Endodermal cell (in vitro differentiated cells): ENCODE data around the gene IMMP2L. TPM values are rescaled to one million over a fixed set of nuclear protein-coding genes. Genes with fewer than 3 reads are reported as not detected.

Experiments
- DNase-seq: peaks from one replicate; pipeline ENCODE4 v3.0.0-alpha.2; 2017
- H3K27ac ChIP-seq: 2 replicates; pipeline ENCODE4 v1.5.1; 2013; ENCODE audit warnings: mild to moderate bottlenecking, low read depth, low read length, moderate library complexity
- H3K27me3 ChIP-seq: 2 replicates; pipeline ENCODE4 v1.6.1; 2013; ENCODE audit warnings: mild to moderate bottlenecking, low read length, moderate library complexity; ENCODE audit not compliant: insufficient read depth, control insufficient read depth, poor library complexity, severe bottlenecking
- H3K36me3 ChIP-seq: 2 replicates; pipeline ENCODE4 v1.7.0; 2013; ENCODE audit warnings: mild to moderate bottlenecking, low read length, moderate library complexity; ENCODE audit not compliant: control insufficient read depth, insufficient read depth
- H3K4me1 ChIP-seq: one replicate; pipeline ENCODE4 v1.7.0; 2013; ENCODE audit warnings: low read length; ENCODE audit not compliant: control insufficient read depth, insufficient read depth
- H3K4me3 ChIP-seq: 2 replicates; pipeline ENCODE4 v1.5.1; 2013; ENCODE audit warnings: mild to moderate bottlenecking, low read length, moderate library complexity
- H3K9ac ChIP-seq: 2 replicates; pipeline ENCODE4 v1.6.1; 2013; ENCODE audit warnings: mild to moderate bottlenecking, low read length, moderate library complexity; ENCODE audit not compliant: poor library complexity, severe bottlenecking; ENCODE audit errors: extremely low read depth
- H3K9me3 ChIP-seq: 2 replicates; pipeline ENCODE4 v1.6.1; 2013; ENCODE audit warnings: mild to moderate bottlenecking, low read length, moderate library complexity; ENCODE audit not compliant: control insufficient read depth
- H3K27ac Mint-ChIP-seq: 2 replicates; pipeline ENCODE4 v1.8.0; 2020; ENCODE audit warnings: mixed read lengths
- H3K27me3 Mint-ChIP-seq: 2 replicates; pipeline ENCODE4 v1.8.0; 2021; ENCODE audit warnings: mild to moderate bottlenecking, mixed read lengths; ENCODE audit not compliant: insufficient read depth
- H3K36me3 Mint-ChIP-seq: 2 replicates; pipeline ENCODE4 v1.8.0; 2020; ENCODE audit warnings: low read depth, mixed read lengths
- H3K4me1 Mint-ChIP-seq: 2 replicates; pipeline ENCODE4 v1.8.0; 2020; ENCODE audit warnings: mixed read lengths
- H3K4me3 Mint-ChIP-seq: 2 replicates; pipeline ENCODE4 v1.8.0; 2020; ENCODE audit warnings: mild to moderate bottlenecking, moderate library complexity, mixed read lengths
- H3K9me3 Mint-ChIP-seq: 2 replicates; pipeline ENCODE4 v1.8.0; 2020; ENCODE audit warnings: mild to moderate bottlenecking, mixed read lengths
- CTCF ChIP-seq: fragments of 200-600 bp; sonication (generic); conservative IDR thresholded peaks from 2 replicates; pipeline ENCODE4 v1.5.0; 2021; ENCODE audit warnings: antibody characterized with exemption, mild to moderate bottlenecking
- WGBS, 2 experiments: methylation state at CpG; one replicate each; pipeline versions ENCODE4 v1.1.5 to v1.1.7; 2013; ENCODE audit warnings: missing lambda C conversion rate in 2 of 2, mixed read lengths in 1 of 2; ENCODE audit not compliant: insufficient coverage in 1 of 2, insufficient read length in 1 of 2; 5-methylcytosine and 5-hydroxymethylcytosine counted together
- total RNA-seq, 2 donors: library from RNA; stranded (reverse); fragmentation: NEBNext Ultra II Directional in 1 of 2; extraction: Animal tissue kit (Norgen Biotek cat#: 25700) in 1 of 2; gene quantifications; 2 replicates in 1 of 2; 3 replicates in 1 of 2; pipeline ENCODE4 v1.2.1, GENCODE V29; 2021

Gene IMMP2L
- total RNA-seq, 2 donors from 2014 or later, result 17.7 to 19.4 TPM

GRCh38 chr7:110977127-110977737 is 585.1 kb downstream of the IMMP2L start:
- no peaks in the 10 kb centered on the region for H3K9me3 Mint-ChIP-seq

GRCh38 chr7:110975486-110975885 is 586.8 kb downstream of the IMMP2L start:
- no peaks in the 10 kb centered on the region for H3K27me3 Mint-ChIP-seq
- DNase-seq, result no peak
- Histone ChIP-seq H3K36me3 (no peaks in the 10 kb centered on the region), H3K27ac (no peak overlapping the region), H3K9ac (no peak overlapping the region), H3K4me1 (no peaks in the 10 kb centered on the region), H3K9me3 (no peaks in the 10 kb centered on the region), H3K4me3 (no peak overlapping the region), H3K27me3 (no peaks in the 10 kb centered on the region)
- no peak overlapping the region for H3K27ac Mint-ChIP-seq
- no peak overlapping the region for H3K4me3 Mint-ChIP-seq
- no peak for TF ChIP-seq CTCF
- peaks cover 8% of the 10 kb centered on the region for H3K4me1 Mint-ChIP-seq
- no peaks in the 10 kb centered on the region for H3K9me3 Mint-ChIP-seq
- H3K36me3 Mint-ChIP-seq, result no peaks in the 10 kb centered on the region

More at GRCh38 chr7:110977127-110977737, 585.1 kb downstream of the IMMP2L start:
- Histone ChIP-seq H3K36me3 (no peaks in the 10 kb centered on the region), H3K9me3 (no peaks in the 10 kb centered on the region), H3K4me3 (no peak overlapping the region), H3K27ac (no peak overlapping the region), H3K27me3 (no peaks in the 10 kb centered on the region), H3K4me1 (no peaks in the 10 kb centered on the region), H3K9ac (no peak overlapping the region)
- TF ChIP-seq CTCF, result no peak
- no peak for DNase-seq
- Mint-ChIP-seq H3K27ac (no peak overlapping the region), H3K27me3 (no peaks in the 10 kb centered on the region), H3K36me3 (no peaks in the 10 kb centered on the region), H3K4me3 (no peak overlapping the region), H3K4me1 (peaks cover 5% of the 10 kb centered on the region)
- 91 to 100% methylated on average over 1 to 4 of the region's 4 CpGs for WGBS, 2 experiments

GRCh38 chr7:110974441-110974840 is 587.9 kb downstream of the IMMP2L start:
- H3K27me3 Mint-ChIP-seq, result no peaks in the 10 kb centered on the region
- DNase-seq, result no peak
- Histone ChIP-seq H3K9ac (no peak overlapping the region), H3K4me3 (no peak overlapping the region), H3K4me1 (no peaks in the 10 kb centered on the region), H3K27ac (no peak overlapping the region), H3K36me3 (no peaks in the 10 kb centered on the region), H3K9me3 (no peaks in the 10 kb centered on the region), H3K27me3 (no peaks in the 10 kb centered on the region)
- no peaks in the 10 kb centered on the region for H3K36me3 Mint-ChIP-seq
- H3K4me1 Mint-ChIP-seq, result peaks cover 8% of the 10 kb centered on the region
- no peaks in the 10 kb centered on the region for H3K9me3 Mint-ChIP-seq
- no peak overlapping the region for H3K4me3 Mint-ChIP-seq
- WGBS, 2 experiments, result 89 to 92% methylated on average over 3 of the region's 3 CpGs
- no peak for TF ChIP-seq CTCF
- H3K27ac Mint-ChIP-seq, result no peak overlapping the region
